SU-DHL-6 (cell line): ENCODE results near the gene EFCAB11.

Source experiments
- H2AFZ ChIP-seq: fragments of 200-600 bp; sonication (generic); 2 replicates; pipeline ENCODE4 v1.6.1; 2014; ENCODE audit warnings: low read depth, mild to moderate bottlenecking, moderate library complexity, mixed read lengths, antibody characterized with exemption, low read length; ENCODE audit not compliant: severe bottlenecking
- H3F3A ChIP-seq: fragments of 200-600 bp; shearing (Covaris generic); 2 replicates; pipeline ENCODE4 v1.6.0; 2016; ENCODE audit warnings: antibody characterized with exemption, mild to moderate bottlenecking; ENCODE audit not compliant: insufficient read depth
- H3K27ac ChIP-seq: fragments of 200-600 bp; sonication (generic); 2 replicates; pipeline ENCODE4 v1.5.1; 2016; ENCODE audit warnings: low read depth, mild to moderate bottlenecking, low read length, moderate library complexity, mixed read lengths
- H3K27me3 ChIP-seq: fragments of 200-600 bp; sonication (generic), shearing (Covaris generic); 2 replicates; pipeline ENCODE4 v1.6.0; 2014; ENCODE audit warnings: mild to moderate bottlenecking, low read length
- H3K36me3 ChIP-seq: fragments of 200-600 bp; sonication (generic); 2 replicates; pipeline ENCODE4 v1.6.1; 2014; ENCODE audit warnings: mild to moderate bottlenecking, low read length, mixed read lengths
- H3K4me2 ChIP-seq: fragments of 300-600, 200-600 bp; shearing (Covaris generic), sonication (generic); 2 replicates; pipeline ENCODE4 v1.6.0; 2014; ENCODE audit warnings: low read length, low read depth, mild to moderate bottlenecking; ENCODE audit not compliant: poor library complexity, severe bottlenecking
- H3K4me3 ChIP-seq: fragments of 200-600 bp; sonication (generic); 2 replicates; pipeline ENCODE4 v1.5.1; 2014; ENCODE audit warnings: antibody characterized with exemption, low read length, mild to moderate bottlenecking, mixed read lengths; ENCODE audit not compliant: insufficient read depth, poor library complexity, severe bottlenecking
- H3K79me2 ChIP-seq: fragments of 200-600 bp; sonication (generic); 2 replicates; pipeline ENCODE4 v1.6.1; 2014; ENCODE audit warnings: mild to moderate bottlenecking, low read length, moderate library complexity; ENCODE audit not compliant: insufficient read depth
- H3K9ac ChIP-seq: fragments of 200-600 bp; sonication (generic); 2 replicates; pipeline ENCODE4 v1.7.0; 2014; ENCODE audit warnings: mild to moderate bottlenecking, low read length
- H3K9me2 ChIP-seq: fragments of 200-600 bp; sonication (generic); replicated peaks from 2 replicates; pipeline ENCODE4 v1.6.1; 2014; ENCODE audit warnings: low read length; ENCODE audit not compliant: insufficient read depth
- H3K9me3 ChIP-seq: fragments of 200-600 bp; sonication (generic); 2 replicates; pipeline ENCODE4 v1.6.1; 2014; ENCODE audit warnings: low read length, mixed read lengths; ENCODE audit not compliant: insufficient read depth
- H4K20me1 ChIP-seq: fragments of 200-600 bp; sonication (generic); 2 replicates; pipeline ENCODE4 v1.6.1; 2014; ENCODE audit warnings: low read depth, mild to moderate bottlenecking, antibody characterized with exemption, low read length, moderate library complexity, mixed read lengths
- CTCF ChIP-seq: fragments of 200-600 bp; sonication (generic); IDR thresholded peaks from one replicate; pipeline ENCODE4 v1.5.1; 2017; ENCODE audit warnings: antibody characterized with exemption, mild to moderate bottlenecking, low read length, moderate library complexity; ENCODE audit not compliant: insufficient read depth, poor library complexity, severe bottlenecking
- EZH2phosphoT487 ChIP-seq: fragments of 200-600 bp; sonication (generic), shearing (Covaris generic); conservative IDR thresholded peaks from 2 replicates; pipeline ENCODE4 v1.6.1; 2018; ENCODE audit warnings: mild to moderate bottlenecking, antibody characterized with exemption, low read length, moderate library complexity, mixed read lengths

The EFCAB11 gene

GRCh38 chr14:89918721-89919120, 35.8 kb downstream of the EFCAB11 start:
- no peak for TF ChIP-seq EZH2phosphoT487
- no peak for TF ChIP-seq CTCF
- H3K36me3 ChIP-seq = no peaks in the 10 kb centered on the region
- no peak overlapping the region for H3K4me3 ChIP-seq
- H3K27me3 ChIP-seq = no peaks in the 10 kb centered on the region
- H2AFZ ChIP-seq = no peak overlapping the region
- no peaks in the 10 kb centered on the region for H3K9me3 ChIP-seq
- no peak overlapping the region for H3K27ac ChIP-seq
- no peaks in the 10 kb centered on the region for H3F3A ChIP-seq
- no peaks in the 10 kb centered on the region for H3K9me2 ChIP-seq
- H3K79me2 ChIP-seq = no peaks in the 10 kb centered on the region
- no peak overlapping the region for H3K9ac ChIP-seq
- H4K20me1 ChIP-seq = no peaks in the 10 kb centered on the region
- no peak overlapping the region for H3K4me2 ChIP-seq

DNA sequence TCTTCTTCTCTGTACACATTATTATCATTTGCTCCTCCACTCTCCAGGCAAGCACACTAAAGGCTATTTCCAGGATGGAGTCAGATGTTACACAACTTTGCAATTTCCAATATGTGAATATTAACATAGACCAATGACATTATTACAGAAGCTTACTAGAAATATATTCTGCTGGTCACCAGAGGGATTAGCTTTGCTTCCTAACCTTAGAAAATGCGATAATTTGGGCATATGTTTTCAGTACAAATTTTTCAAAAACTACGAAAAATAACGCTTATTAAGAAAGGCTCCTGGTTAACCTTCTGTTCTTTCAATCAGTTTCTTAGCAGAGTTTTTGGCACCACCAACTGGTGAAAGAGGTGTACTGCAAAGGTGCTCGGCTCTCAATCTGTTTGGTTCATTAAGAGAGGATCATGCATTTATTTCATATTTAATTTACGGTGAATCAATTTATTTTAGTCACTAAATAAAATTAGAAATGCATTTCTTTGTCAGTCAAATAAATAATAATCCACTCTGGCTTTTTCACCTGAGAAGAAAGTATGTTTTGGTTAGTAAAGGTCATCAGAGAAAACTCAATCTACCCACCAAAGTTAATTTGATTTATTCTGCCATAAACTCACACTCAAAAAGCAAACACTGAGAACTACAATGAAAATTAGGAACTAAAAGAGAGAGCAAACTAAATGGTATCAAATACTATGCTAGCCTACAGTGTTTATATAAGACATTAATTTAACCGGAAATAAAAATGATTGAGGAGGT, 39.2 kb downstream of the EFCAB11 start:
- Histone ChIP-seq H2AFZ (no peak overlapping the region), H3K4me3 (no peak overlapping the region), H4K20me1 (no peaks in the 10 kb centered on the region), H3K4me2 (no peak overlapping the region), H3K9me3 (no peaks in the 10 kb centered on the region), H3K9ac (no peak overlapping the region), H3F3A (no peaks in the 10 kb centered on the region), H3K27me3 (no peaks in the 10 kb centered on the region), H3K79me2 (no peaks in the 10 kb centered on the region), H3K36me3 (no peaks in the 10 kb centered on the region), H3K27ac (no peak overlapping the region), H3K9me2 (no peaks in the 10 kb centered on the region)
- TF ChIP-seq CTCF (peak; percentile 93), EZH2phosphoT487 (no peak)

DNA sequence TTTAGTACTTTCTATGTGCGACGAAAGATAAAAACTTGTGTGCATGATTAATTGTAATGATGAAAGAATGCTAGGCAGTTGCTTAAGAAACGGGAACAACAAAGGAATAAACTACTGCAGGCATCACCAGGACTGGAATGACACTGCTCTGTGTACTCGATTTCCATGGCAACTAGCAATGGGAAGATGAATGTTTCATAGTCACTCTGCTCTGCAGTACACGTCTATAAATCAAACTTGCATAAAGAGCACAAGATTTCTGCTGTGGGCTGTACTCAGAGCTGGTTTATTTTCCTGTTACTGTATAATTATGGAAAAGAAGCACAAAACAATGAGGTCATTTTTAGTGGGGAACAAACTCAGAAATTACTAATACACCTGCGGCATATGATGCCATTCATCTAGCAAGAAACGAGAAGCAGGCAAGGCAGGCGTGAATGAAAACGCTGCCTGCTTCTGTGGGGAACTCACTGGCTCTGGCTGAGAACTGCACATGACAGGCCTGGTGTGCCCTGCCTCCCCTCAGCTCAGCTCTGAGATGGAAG, 41.8 kb downstream of the EFCAB11 start:
- no peaks in the 10 kb centered on the region for H4K20me1 ChIP-seq

More for the DNA sequence above, 41.8 kb downstream of the EFCAB11 start:
- Histone ChIP-seq H3K4me2 (no peak overlapping the region), H3K4me3 (no peak overlapping the region), H3K27ac (no peak overlapping the region), H3K9me2 (no peaks in the 10 kb centered on the region), H3K9me3 (no peaks in the 10 kb centered on the region), H3K79me2 (no peaks in the 10 kb centered on the region), H2AFZ (no peak overlapping the region), H3K27me3 (no peaks in the 10 kb centered on the region), H3F3A (no peaks in the 10 kb centered on the region), H3K9ac (no peak overlapping the region), H3K36me3 (no peaks in the 10 kb centered on the region)
- TF ChIP-seq CTCF (no peak), EZH2phosphoT487 (no peak)
